ENCODE measurements around the gene UBE3D. TPM values are rescaled to one million over a fixed set of nuclear protein-coding genes. Genes with fewer than 3 reads are reported as not detected.
A peak's percentile ranks its signal among the peaks of the same experiment; 100 is the strongest.
"Not testable (repeated sequence)": the region's sequence is repeated elsewhere in the genome, so short reads cannot be mapped to it uniquely, and the experiment has no call there.

UBE3D gene
- polyA plus RNA-seq, 1 donor = 12.2 TPM

DNA sequence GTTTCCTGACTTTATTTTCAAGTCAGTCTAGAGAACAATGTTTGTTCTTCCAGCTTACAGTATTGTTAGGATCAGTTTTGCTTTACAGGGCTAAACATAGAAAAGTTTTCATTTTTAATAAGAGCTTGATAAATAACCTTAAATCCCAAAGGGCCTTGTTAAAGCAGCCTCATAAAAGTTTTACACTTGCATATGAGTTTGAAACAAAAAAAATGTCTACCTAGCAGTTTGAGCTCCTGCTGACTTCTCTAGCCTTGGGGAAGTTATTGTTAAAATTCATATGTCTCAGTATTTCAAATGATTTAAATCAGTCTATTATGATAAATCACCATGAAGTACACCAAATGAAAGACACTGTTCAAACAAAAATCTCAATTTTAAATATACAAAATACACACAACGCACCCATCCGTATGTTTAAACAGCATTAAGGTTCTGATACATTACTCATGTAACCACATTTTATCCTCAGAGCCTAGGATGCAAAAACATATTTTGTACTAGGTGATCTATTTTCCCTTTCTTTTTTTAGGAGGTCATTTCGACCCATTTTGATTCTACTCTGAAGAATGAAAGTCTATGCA, 87.2 kb downstream of the UBE3D start:
- DNase-seq = no peak

DNA sequence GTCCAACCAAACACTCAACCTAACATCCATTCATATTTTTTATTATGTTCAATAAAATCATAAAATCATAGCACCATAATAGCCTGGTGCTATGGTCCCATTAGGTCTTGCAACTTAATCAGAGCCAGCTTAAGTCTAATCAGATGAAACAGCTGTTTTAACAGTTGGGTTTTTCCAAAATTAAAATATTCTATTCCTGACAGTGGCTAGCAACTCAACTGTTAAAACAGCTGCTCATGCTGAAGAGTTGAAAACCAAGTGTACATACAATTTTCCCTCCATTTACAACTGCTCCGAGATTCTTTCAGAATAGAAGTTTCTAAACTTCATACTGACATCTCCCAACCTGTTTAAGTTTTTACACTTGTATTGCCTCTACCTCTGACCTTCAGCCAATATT, 89.5 kb downstream of the UBE3D start:
- no peak for DNase-seq

DNA sequence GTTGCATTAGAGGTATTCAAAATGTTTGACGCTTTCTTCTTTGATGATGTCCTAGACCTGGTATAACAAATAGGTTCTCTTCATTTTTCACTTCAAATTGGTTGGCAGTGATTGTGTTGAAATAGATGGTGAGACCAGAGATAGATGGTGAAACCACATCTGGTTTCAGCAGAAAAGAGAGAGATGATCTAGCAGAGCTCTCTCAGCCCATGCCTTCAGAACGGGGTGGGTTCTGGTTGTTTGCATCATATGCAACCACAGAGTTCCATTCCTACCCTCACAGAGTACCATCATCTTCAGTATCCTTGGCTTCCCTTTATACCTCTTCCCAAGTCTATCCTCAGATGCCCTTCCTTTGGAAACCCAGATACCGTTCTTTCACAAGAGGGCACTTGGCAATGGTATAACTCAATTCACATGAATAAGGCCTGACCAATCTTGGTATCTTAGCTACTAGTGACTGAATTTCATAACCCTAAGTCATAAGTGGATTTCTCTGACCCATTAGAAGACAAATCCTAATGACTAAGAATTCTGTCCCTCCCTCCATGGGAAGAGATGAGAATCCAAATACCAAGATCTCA, 93.7 kb downstream of the UBE3D start:
- DNase-seq = no peak

DNA sequence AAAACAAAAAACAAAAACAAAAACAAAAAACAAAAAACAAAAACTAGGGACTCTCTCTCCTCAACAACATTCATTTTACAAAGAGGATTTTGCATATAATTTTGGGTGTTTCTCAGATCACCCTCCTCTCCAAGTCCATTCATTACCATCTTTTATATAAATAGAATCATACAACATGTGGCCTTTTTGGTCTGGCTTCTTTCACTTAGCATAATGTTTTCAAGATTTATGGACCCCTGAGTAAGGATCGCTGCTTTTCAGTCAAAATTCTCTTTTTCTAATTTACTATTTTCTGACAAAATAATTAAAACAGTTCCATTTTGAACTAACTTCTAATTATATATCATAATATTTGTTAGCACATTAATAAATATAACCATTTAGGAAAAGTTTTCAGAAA, 94.8 kb downstream of the UBE3D start:
- no peak for DNase-seq

DNA sequence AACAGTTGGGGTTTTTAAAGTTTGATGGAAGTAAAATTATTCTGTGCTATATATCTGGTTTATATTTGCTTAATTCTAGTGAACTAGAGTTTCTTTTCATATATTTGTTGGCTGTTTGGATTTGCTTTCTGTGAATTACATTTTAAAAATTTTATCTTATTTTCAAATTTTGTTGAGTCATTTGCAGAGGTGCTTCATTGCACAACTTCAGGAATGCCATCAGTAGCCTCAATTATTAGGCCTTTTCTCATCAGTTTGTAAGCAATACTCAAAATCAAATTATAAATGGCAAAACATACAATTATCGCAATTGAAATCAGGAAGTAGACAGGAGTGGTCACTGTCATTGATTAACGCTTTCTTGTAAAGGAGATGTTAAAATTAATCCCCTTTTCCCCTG, 96.9 kb downstream of the UBE3D start:
- no peak for DNase-seq

DNA sequence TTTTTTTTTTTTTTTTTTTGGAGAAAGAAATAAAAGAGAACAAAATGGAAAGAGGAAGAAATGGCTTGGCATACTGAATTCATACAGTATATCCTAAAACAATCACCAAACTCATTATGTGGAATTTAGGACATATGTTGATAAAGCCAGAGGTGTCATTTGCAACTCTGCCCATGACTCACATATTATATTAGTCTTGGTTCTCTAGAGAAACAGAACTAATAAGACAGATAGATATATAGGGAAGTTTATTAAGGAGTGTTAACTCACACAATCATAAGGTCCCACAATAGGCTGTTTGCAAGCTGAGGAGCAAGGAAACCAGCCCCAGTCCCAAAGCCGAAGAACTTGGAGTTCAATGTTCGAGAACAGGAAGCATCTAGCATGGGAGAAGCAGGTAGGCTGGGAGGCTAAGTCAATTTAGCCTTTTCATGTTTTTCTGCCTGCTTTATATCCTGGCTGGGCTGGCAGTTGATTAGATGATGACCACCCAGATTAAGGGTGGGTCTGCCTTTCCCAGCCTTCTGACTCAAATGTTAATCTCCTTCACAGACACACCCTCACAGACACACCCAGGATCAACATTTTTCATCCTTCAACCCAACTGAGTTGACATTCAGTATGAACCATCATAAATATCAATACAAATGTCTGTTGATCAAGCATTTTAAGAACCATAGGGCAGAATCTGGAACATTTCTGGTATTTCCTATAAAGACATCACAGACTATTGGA, 102.3 kb downstream of the UBE3D start:
- DNase-seq = no peak

DNA sequence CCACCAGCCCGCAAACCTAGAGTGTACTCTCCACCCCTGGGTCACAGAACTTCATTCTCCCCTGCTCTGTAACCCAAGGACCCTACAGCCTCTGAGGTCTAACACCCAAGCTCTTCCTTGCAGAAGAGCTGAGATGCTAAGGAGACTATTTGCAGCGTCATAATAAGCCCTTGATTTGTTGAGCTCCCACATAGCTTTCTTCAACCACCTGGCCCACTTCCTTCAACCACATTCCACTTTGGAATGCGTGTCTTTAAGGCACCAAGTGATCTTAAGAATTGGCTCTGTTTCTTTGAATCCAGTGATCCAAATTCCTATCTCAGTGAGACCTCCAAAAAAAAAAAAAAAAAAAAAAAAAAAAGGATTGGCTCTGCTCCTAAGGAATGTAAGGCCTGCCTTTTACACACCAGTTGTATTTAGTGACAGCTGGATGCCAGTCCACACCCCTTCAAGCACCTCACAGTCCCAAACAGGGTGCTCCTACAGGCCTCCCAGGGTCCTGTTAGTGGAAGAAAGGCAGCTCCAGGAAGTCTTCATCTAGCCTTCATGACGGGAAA, 106.2 kb downstream of the UBE3D start:
- no peak for DNase-seq

DNA sequence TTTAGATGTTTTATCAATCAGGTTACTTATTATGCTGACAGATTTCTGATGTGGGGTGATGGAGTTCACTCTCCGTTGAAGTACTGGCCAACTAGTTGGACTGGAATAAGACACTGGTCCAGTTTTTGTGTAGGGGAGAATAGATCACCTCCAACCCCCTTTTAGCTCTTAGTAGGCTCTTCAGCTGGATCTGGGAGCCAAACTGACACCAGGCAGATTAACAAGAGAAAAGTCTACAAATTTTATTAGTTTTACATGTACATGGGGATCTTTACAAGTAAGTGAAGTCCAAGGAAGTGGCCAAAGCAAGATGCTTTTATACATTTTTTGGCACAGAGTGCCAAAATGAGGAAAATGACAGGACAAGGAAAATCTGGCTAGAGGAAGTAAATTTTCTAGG, 107.1 kb downstream of the UBE3D start:
- DNase-seq = no peak

DNA sequence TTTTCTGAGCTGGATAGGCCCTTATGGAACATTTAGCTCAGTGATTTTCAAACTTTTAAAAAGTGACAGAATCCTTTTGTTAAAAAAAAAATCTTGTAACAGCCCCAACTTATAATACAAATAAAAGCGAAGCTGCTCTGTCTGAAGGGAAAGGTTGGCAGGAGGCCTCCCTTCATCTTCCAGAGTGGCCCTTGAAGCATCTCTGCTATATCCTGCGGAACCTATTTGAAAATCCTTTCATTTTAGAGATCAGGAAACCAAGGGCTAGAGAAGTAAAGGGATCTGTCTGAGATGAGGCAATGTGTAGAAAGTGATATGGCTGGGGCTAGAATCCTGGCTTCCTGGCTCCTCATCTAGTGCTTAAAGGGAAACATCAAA, 107.8 kb downstream of the UBE3D start:
- no peak for DNase-seq

DNA sequence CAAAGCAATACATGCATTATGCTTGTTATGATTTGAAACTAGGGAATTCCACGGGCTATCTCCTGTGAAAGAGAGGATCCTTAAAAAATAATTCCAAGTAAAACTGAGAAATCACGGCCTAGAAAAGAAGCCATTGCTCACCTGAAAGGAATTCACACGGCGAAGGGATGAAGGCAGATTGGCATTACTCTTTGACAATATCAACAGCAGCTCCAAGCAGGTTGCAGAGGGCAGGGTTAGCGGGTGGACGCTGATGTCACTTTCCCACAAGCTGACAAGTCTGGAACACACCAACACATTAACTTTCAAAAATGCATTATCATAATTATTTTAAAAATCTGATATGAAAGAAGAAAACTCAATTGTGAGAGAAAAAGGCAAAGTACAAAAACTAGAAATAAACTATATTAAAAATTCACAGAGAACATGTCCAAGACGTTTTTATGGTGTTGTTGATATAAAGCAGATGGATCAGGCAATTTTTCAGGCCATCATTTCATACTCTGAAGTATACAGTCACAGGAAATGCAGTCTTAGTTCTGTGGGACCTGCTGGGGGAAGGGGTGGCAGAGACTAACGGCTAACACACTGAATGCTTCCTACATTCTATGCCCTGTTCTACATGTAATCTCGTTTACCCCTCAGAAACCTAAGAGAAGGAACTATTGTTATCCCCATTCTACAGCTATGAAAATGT, 108.3 kb downstream of the UBE3D start:
- DNase-seq = peak; percentile 41

DNA sequence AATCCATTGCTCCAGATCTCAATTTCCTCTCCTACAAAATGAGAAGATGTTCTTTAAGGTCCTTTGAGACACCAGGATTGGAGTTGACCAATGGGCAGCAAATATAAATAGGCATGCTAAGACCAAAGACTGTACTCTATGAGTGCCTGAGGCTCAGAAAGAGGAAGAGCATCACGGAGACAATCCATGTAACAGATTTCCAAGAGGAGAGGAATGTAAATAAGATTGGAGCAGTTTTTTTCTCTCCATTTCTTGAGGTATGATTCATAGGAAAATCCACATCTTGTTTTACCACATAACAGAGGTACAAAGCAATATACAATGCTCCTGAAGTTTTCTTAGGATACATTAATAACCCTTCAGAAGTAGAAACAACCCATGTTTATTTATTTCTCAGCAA, 109.8 kb downstream of the UBE3D start:
- DNase-seq = no peak

DNA sequence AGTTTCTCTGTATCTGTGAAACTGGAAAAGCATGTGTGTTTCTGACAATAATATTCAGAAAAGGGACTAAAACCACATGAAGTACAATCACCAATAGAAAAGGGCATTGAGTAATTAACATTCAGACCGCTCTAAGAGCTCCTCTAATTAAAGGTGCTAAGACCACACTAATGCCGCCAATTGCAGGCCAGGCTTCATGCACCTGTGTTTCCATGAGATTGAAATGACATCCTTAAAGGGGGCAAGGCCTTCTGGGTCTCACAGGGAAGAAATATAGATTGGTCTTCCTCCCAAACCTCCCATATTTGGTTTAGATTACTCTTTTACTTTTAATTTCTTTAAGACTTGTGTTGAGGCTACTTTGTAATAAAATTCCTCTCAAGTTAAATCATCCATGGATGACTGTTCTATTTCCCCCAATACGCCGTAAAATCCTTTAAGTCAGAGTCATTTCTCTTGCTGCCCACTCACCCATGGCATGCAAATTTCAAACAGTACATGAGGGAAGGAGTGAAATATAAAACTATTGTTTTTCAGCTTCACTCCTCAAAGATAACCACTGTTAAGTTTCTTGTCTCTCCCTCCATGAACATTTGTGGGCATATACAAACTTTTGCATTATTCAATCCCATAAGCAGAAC, 110.6 kb downstream of the UBE3D start:
- peak; percentile 4 for DNase-seq

DNA sequence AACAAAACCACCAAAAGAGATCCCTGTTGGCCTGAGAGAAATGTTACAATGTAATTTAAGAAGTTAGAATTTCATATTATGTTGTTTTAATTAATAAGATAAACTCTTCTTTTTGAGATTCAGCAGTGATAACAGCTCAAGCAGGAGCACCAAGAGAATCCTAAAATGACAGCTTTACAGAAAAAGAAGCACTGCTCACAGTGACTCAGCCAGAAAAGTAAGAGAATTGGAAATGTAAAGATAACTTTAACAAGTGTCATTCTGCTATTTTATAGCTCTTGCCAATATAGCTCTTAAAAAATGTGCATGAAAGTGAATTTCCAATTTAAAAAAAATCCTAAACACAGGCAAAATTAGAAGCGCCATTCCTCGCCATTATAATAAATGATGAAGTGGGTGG, 111.3 kb downstream of the UBE3D start:
- no peak for DNase-seq

DNA sequence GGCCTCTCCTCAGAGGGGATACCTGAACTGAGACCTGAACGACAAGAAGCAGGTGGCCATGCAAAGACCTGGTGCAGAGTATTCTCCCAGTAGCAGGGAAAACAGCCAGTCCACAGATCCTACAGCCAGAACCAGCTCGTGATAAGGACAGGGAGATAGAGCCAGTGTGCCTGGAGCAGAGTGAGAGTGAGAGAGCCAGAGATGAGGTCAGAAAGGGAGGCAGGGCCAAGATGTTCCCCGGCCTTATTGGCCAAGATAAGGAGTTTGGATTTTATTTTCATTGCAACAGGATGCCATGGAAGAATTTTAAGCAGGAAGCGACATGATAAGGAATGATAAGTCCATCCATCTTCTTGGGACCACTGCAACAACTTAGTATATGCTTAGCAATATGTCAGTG, 111.8 kb downstream of the UBE3D start:
- no peak for DNase-seq

DNA sequence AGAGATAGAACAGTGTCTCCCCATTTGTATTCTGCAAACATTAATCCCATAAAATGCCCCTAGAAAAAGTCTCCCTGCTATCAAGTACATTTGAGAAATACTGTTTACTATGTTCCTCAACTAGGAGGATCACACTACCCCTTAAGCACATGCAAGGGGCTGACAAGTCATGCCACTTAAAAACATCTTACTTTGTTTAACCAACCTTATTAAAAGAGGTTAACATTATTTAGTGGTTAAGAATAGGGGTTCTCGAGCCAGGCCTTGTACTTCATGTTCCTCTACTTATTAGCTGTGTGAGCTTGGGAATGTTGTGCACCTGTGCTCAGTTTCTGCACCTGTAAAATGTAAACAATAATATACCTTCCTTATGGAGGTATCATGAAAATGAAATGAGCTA, 113.7 kb downstream of the UBE3D start:
- no peak for DNase-seq

DNA sequence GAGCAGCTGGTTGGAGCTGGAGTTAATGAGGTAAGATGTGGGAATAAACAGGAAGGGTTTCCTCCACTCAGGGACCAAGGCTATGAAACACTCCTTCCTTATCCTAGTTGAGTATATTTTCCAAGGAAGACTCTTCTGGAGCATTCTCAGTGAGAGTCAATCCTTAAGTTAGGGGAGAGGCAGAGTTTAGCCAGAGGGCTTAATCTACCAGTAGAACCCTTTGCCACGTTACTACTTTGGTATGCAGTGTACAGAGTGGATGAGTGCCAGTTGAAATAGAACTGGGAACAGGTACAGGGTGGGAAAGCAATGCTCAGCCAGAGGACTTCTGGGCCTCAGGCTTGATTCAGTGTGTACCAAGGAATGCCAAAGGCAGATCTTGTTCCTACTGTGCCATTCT, 114.3 kb downstream of the UBE3D start:
- DNase-seq = no peak

DNA sequence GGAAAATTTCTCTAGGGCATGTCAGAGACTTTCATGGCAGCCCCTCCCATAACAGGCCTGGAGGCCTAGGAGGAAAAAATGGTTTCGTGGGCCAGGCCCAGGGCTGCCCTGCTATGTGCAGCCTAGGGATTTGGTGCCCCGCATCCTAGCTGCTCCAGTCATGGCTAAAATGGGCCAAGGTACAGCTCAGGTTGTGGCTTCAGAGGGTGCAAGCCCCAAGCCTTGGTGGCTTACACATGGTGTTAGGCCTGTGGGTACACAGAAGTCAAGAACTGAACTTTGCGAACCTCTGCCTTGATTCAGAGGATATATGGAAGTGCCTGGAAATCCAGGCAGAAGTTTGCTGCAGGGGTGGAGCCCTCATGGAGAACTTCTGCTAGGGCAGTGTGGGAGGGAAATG, 134.7 kb downstream of the UBE3D start:
- DNase-seq = not testable (repeated sequence)

DNA sequence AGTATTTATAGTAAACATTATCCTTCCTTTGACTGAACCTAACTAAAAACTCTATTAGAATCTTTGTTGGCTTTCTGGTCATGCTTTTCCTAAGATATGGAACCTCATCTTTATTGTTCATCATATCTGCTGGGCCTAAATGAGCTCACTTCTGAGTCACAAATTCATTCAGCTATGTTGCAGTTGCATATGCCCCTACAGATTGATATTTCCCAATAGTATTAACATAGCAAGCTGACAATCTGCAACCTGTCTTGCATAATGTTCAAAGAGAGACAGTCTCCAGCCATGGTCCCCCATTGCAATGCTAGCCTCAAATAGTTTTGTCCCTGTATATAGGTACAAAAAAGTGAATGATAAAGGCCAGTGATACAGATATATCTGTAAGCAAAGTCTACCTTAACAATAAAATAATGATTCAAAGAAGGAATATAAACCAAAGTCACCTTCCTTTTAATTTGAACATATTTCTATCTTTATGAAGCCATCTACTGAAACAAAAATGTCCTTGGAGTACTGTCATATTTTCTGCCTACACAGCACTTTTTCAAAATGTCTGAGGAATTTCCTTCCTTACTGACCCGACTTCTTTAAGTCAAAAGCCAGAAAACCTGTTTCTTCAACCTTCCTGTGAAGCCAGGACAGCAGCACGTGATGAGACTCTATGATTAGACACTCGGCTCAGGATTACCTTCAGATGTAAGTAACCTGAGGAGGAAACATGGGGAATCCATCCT, 140.7 kb downstream of the UBE3D start:
- DNase-seq = no peak

DNA sequence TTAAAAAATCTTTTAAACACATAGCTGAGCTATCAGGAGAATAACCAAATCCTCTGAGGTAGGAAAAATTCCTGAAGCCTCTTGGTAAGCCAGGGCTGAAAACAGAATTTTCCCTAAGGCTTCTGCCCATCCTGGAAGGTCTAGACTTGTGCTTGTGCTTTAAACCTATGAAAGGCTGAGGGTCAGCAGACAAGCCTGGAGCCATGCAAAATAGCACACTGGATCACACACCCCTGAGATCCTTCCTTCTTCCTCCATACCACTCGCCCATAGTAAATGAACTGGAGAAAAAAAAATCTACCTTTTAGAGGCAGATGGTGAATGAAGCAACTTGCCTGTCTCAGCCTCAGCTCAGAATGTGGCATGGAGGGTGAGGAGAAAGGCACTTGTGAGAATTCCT, 144.4 kb downstream of the UBE3D start:
- no peak for DNase-seq

DNA sequence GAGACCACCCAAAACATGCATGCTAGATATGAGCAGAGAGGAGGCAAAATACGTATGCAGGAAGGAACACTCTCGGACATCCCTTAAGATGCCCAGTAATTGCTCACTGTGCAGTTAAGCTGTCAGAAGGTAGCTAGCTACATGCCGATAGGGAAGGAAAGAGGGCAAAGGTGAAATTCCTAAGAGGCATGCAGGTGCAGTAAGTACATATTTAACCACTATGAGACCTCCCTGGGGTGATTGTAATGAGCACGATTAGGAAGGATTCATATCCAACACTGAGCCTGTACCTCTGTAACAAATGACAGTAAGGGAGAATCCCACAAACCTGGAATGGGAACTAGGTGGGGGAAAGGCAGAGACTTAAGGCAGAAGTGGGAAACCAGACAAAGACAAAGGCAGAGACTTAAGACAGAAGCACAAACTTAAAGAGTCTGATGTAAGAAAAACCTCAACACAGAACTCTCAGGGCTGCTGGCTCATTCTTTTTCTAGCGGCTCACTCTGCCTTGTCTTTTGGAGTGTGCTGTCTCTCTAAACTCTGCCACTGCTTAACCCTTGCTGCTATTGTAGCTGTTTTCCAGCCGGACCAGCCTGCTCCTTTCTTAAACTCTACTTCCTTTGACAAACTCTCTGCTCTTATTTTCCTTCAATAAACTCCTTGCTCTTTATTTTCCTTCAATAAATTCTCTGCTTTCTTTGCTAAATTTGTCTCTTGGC, 148.1 kb downstream of the UBE3D start:
- DNase-seq = no peak

DNA sequence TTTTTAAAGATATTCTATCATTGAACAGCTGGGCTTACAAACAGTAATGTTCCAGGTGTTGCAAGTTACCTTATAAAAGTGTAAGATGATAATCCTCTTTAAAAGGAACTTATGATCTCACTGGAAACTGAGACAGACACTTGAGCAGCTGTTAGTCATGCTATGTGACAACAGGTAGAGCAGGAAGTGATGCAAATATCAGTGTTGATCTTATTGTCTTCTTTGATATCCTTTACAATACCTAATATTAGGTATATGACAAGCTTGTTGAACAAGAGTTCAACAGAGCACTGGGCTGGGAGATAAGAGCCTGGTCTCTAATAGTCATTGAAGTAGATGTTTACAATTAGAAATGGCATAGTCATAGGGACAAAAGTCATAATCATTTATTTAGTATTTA, 150.0 kb downstream of the UBE3D start:
- no peak for DNase-seq

Measured in left kidney (tissue), 2 donors.